ENCODE data around the gene GPR149. TPM values are rescaled to one million over a fixed set of nuclear protein-coding genes. Genes with fewer than 3 reads are reported as not detected.

GPR149 gene
- total and polyA plus RNA-seq, 8 donors: 0.12 to 0.16 (median 0.15) TPM; not detected in 5

- DNase-seq: peak in 1 of 6 donors; percentile 5
- 1 to 2% methylated on average over 29 of the region's 29 CpGs for WGBS, 2 donors
- Histone ChIP-seq H3K4me1 (peaks cover 0 to 3% (median 0%) of the 10 kb centered on the region in 3 donors), H3K36me3 (no peaks in the 10 kb centered on the region), H3K9me3 (no peaks in the 10 kb centered on the region), H3K27ac (no peak overlapping the region), H3K4me3 (peak overlapping the region in 1 of 4 donors; percentile 17), H3K27me3 (peaks cover 0 to 18% (median 0%) of the 10 kb centered on the region in 4 donors)
- no peak for FAIRE-seq
- intact Hi-C loops (cut with DNase I): no loop called here
- peak in 2 of 4 donors; percentile 36 to 46 for ATAC-seq
- TF ChIP-seq, protein P1, sequence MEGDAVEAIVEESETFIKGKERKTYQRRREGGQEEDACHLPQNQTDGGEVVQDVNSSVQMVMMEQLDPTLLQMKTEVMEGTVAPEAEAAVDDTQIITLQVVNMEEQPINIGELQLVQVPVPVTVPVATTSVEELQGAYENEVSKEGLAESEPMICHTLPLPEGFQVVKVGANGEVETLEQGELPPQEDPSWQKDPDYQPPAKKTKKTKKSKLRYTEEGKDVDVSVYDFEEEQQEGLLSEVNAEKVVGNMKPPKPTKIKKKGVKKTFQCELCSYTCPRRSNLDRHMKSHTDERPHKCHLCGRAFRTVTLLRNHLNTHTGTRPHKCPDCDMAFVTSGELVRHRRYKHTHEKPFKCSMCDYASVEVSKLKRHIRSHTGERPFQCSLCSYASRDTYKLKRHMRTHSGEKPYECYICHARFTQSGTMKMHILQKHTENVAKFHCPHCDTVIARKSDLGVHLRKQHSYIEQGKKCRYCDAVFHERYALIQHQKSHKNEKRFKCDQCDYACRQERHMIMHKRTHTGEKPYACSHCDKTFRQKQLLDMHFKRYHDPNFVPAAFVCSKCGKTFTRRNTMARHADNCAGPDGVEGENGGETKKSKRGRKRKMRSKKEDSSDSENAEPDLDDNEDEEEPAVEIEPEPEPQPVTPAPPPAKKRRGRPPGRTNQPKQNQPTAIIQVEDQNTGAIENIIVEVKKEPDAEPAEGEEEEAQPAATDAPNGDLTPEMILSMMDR (IDR thresholded peaks at IDR 0.05): no peak
Measured at GRCh38 chr3:154427685-154428285, 2.2 kb downstream of the GPR149 start.

- Histone ChIP-seq H3K27ac (no peak overlapping the region), H3K36me3 (no peaks in the 10 kb centered on the region), H3K27me3 (peaks cover 0 to 8% (median 4%) of the 10 kb centered on the region in 4 donors), H3K4me3 (no peak overlapping the region), H3K4me1 (no peaks in the 10 kb centered on the region), H3K9me3 (no peaks in the 10 kb centered on the region)
- intact Hi-C loops (cut with DNase I): no loop called here
- ATAC-seq (no peak), DNase-seq (no peak), FAIRE-seq (no peak)
- TF ChIP-seq, protein P1 (IDR thresholded peaks at IDR 0.05): no peak
Measured at GRCh38 chr3:154422694-154423093, 7.3 kb downstream of the GPR149 start.

GRCh38 chr3:154421083-154421482 is 8.9 kb downstream of the GPR149 start:
- no peaks in the 10 kb centered on the region for H3K36me3 ChIP-seq
- intact Hi-C loops (cut with DNase I): no loop called here
- DNase-seq (no peak), ATAC-seq (no peak), FAIRE-seq (no peak)
- no peaks in the 10 kb centered on the region for H3K9me3 ChIP-seq
- H3K27me3 ChIP-seq: peaks cover 0 to 8% (median under 1%) of the 10 kb centered on the region in 4 donors
- TF ChIP-seq, protein P1 (IDR thresholded peaks at IDR 0.05): no peak
- 9 to 11% methylated on average over 3 of the region's 3 CpGs for WGBS, 2 donors
- no peak overlapping the region for H3K4me3 ChIP-seq
- H3K27ac ChIP-seq: no peak overlapping the region
- H3K4me1 ChIP-seq: no peaks in the 10 kb centered on the region

DNA sequence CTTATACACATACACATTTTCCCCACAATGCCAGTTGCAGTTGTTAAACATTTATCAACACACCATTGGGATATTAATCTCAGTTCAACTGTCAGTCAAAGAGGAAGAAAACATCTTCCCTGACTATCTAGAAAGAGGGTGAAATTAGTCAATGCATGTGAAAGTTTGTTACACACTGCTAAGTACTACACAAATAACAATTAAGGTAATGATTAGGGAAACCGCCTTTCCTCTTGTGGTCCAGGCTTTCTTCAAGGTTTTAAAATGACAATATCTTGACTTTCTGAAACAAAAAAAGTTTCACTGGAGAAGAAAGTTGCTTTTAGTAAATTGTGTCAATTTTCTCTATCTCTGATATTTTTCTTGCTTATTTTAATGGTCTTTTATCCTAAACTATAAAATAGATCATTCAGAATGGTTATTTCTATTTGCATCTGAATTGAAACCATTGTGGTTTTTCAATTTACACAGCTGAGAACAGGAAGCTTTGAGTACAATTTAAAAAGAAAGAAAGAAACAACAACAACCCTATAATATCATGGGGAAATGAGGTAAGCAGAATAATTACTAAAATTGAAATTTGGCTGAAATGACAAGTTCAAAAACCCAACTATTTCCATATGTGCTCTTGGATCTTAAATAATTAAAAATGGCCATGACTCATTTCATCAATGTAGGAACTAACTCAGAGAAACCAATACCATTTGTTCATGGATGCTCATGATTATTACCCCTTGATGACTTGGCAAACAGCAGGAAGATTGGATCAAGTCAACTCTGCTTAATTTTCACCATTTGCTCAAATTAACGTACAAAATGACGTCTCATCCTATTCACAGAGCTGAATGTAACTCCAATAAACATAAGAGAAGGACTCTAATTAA is 31.7 kb downstream of the GPR149 start:
- DNase-seq (no peak), FAIRE-seq (no peak), ATAC-seq (no peak)
- no peak overlapping the region for H3K4me3 ChIP-seq
- no peaks in the 10 kb centered on the region for H3K4me1 ChIP-seq
- no peaks in the 10 kb centered on the region for H3K27me3 ChIP-seq
- no peaks in the 10 kb centered on the region for H3K9me3 ChIP-seq
- TF ChIP-seq, protein P1 (IDR thresholded peaks at IDR 0.05): no peak
- no peaks in the 10 kb centered on the region for H3K36me3 ChIP-seq
- WGBS, 2 donors: 55 to 68% methylated on average over 3 of the region's 3 CpGs
- intact Hi-C loops (cut with DNase I): no loop called here
- H3K27ac ChIP-seq: no peak overlapping the region
